ENCODE measurements around the gene MARK3. TPM values are rescaled to one million over a fixed set of nuclear protein-coding genes. Genes with fewer than 3 reads are reported as not detected.
A peak's percentile ranks its signal among the peaks of the same experiment; 100 is the strongest.

MARK3 gene
- total RNA-seq, 1 donor from 2014 or later: 124 TPM

- no peaks in the 10 kb centered on the region for H3K27me3 ChIP-seq (ENCODE audit: insufficient read depth, low read length)
- H3K9me3 ChIP-seq (ENCODE audit: insufficient read depth, low read depth, low read length): no peaks in the 10 kb centered on the region
- H3K9ac ChIP-seq (ENCODE audit: low read length): no peak overlapping the region
- Mint-ChIP-seq H3K27ac (ENCODE audit: unreplicated experiment) (no peak overlapping the region), H3K4me3 (ENCODE audit: unreplicated experiment) (no peak overlapping the region), H3K27me3 (ENCODE audit: low read depth, unreplicated experiment) (no peaks in the 10 kb centered on the region), H3K4me1 (ENCODE audit: low read depth, unreplicated experiment) (peaks cover 7% of the 10 kb centered on the region), H3K36me3 (ENCODE audit: low read depth, unreplicated experiment) (no peaks in the 10 kb centered on the region), H3K9me3 (ENCODE audit: unreplicated experiment) (no peaks in the 10 kb centered on the region)
- no peak overlapping the region for H3K4me3 ChIP-seq (ENCODE audit: insufficient read depth, low read depth, low read length)
- no peaks in the 10 kb centered on the region for H3K36me3 ChIP-seq (ENCODE audit: insufficient read depth, low read length)
- no peak for DNase-seq (ENCODE audit: low read depth)
- H4K20me1 ChIP-seq (ENCODE audit: insufficient read depth, low read length): peaks cover 13% of the 10 kb centered on the region
- no peak for FAIRE-seq
- peak overlapping the region; percentile 32 for H2AFZ ChIP-seq (ENCODE audit: low read depth, low read length)
- peak overlapping the region; percentile 22 for H3K4me2 ChIP-seq (ENCODE audit: low read length)
- H3K4me1 ChIP-seq (ENCODE audit: insufficient read depth, low read length): peaks cover 28% of the 10 kb centered on the region
- no peaks in the 10 kb centered on the region for H3K79me2 ChIP-seq (ENCODE audit: insufficient read depth, low read length)
- TF ChIP-seq EZH2 (IDR thresholded peaks at IDR 0.05; ENCODE audit: insufficient read depth, low read length): no peak
- no peak for TF ChIP-seq CTCF (IDR thresholded peaks at IDR 0.05; ENCODE audit: insufficient read depth, low read depth, low read length)
- no peak overlapping the region for H3K27ac ChIP-seq (ENCODE audit: low read depth, low read length)
Observed at GRCh38 chr14:103542605-103543088, 157.4 kb downstream of the MARK3 start.

GRCh38 chr14:103543140-103543539 lies 157.9 kb downstream of the MARK3 start:
- H3K9me3 Mint-ChIP-seq (ENCODE audit: unreplicated experiment): no peaks in the 10 kb centered on the region
- no peak overlapping the region for H3K4me3 Mint-ChIP-seq (ENCODE audit: unreplicated experiment)
- H3K27ac Mint-ChIP-seq (ENCODE audit: unreplicated experiment): no peak overlapping the region
- H3K4me1 Mint-ChIP-seq (ENCODE audit: low read depth, unreplicated experiment): peaks cover 7% of the 10 kb centered on the region
- TF ChIP-seq CTCF (IDR thresholded peaks at IDR 0.05; ENCODE audit: insufficient read depth, low read depth, low read length) (no peak), EZH2 (IDR thresholded peaks at IDR 0.05; ENCODE audit: insufficient read depth, low read length) (no peak)
- FAIRE-seq (no peak), DNase-seq (ENCODE audit: low read depth) (no peak)
- Histone ChIP-seq H4K20me1 (ENCODE audit: insufficient read depth, low read length) (peaks cover 13% of the 10 kb centered on the region), H2AFZ (ENCODE audit: low read depth, low read length) (no peak overlapping the region), H3K27me3 (ENCODE audit: insufficient read depth, low read length) (no peaks in the 10 kb centered on the region), H3K27ac (ENCODE audit: low read depth, low read length) (no peak overlapping the region), H3K4me3 (ENCODE audit: insufficient read depth, low read depth, low read length) (no peak overlapping the region), H3K4me2 (ENCODE audit: low read length) (peak overlapping the region; percentile 22), H3K79me2 (ENCODE audit: insufficient read depth, low read length) (no peaks in the 10 kb centered on the region), H3K9ac (ENCODE audit: low read length) (no peak overlapping the region), H3K9me3 (ENCODE audit: insufficient read depth, low read depth, low read length) (no peaks in the 10 kb centered on the region), H3K4me1 (ENCODE audit: insufficient read depth, low read length) (peaks cover 28% of the 10 kb centered on the region), H3K36me3 (ENCODE audit: insufficient read depth, low read length) (no peaks in the 10 kb centered on the region)
- H3K27me3 Mint-ChIP-seq (ENCODE audit: low read depth, unreplicated experiment): no peaks in the 10 kb centered on the region
- no peaks in the 10 kb centered on the region for H3K36me3 Mint-ChIP-seq (ENCODE audit: low read depth, unreplicated experiment)

GRCh38 chr14:103543721-103544387 lies 158.6 kb downstream of the MARK3 start:
- Mint-ChIP-seq H3K4me1 (ENCODE audit: low read depth, unreplicated experiment) (peaks cover 7% of the 10 kb centered on the region), H3K27me3 (ENCODE audit: low read depth, unreplicated experiment) (no peaks in the 10 kb centered on the region), H3K36me3 (ENCODE audit: low read depth, unreplicated experiment) (no peaks in the 10 kb centered on the region), H3K27ac (ENCODE audit: unreplicated experiment) (no peak overlapping the region), H3K4me3 (ENCODE audit: unreplicated experiment) (no peak overlapping the region), H3K9me3 (ENCODE audit: unreplicated experiment) (no peaks in the 10 kb centered on the region)
- Histone ChIP-seq H3K4me2 (ENCODE audit: low read length) (no peak overlapping the region), H3K79me2 (ENCODE audit: insufficient read depth, low read length) (no peaks in the 10 kb centered on the region), H3K36me3 (ENCODE audit: insufficient read depth, low read length) (no peaks in the 10 kb centered on the region), H3K4me1 (ENCODE audit: insufficient read depth, low read length) (peaks cover 28% of the 10 kb centered on the region), H3K9ac (ENCODE audit: low read length) (no peak overlapping the region), H3K27ac (ENCODE audit: low read depth, low read length) (no peak overlapping the region), H4K20me1 (ENCODE audit: insufficient read depth, low read length) (peaks cover 13% of the 10 kb centered on the region), H3K9me3 (ENCODE audit: insufficient read depth, low read depth, low read length) (no peaks in the 10 kb centered on the region), H2AFZ (ENCODE audit: low read depth, low read length) (no peak overlapping the region), H3K27me3 (ENCODE audit: insufficient read depth, low read length) (no peaks in the 10 kb centered on the region), H3K4me3 (ENCODE audit: insufficient read depth, low read depth, low read length) (no peak overlapping the region)
- no peak for FAIRE-seq
- no peak for DNase-seq (ENCODE audit: low read depth)
- TF ChIP-seq CTCF (IDR thresholded peaks at IDR 0.05; ENCODE audit: insufficient read depth, low read depth, low read length): no peak
- TF ChIP-seq EZH2 (IDR thresholded peaks at IDR 0.05; ENCODE audit: insufficient read depth, low read length): no peak
